Measurements from ENCODE around the gene RAD18.

Gene RAD18

GRCh38 chr3:8852511-8852910, 110.8 kb downstream of the RAD18 start:
- TF ChIP-seq PATZ1 (CRISPR knock-in tag; IDR thresholded peaks at IDR 0.05; ENCODE audit: borderline replicate concordance) (no peak), CSDC2 (CRISPR knock-in tag; IDR thresholded peaks at IDR 0.05) (no peak), RARB (CRISPR knock-in tag; IDR thresholded peaks at IDR 0.05) (no peak), ZNF565 (CRISPR knock-in tag; conservative IDR thresholded peaks at IDR 0.05; ENCODE audit: low read depth) (no peak), ISL1 (CRISPR knock-in tag; IDR thresholded peaks at IDR 0.05) (no peak), TOX (CRISPR knock-in tag; IDR thresholded peaks at IDR 0.05; ENCODE audit: borderline replicate concordance) (no peak), POU6F1 (CRISPR knock-in tag; IDR thresholded peaks at IDR 0.05; ENCODE audit: borderline replicate concordance, low read depth) (no peak), ESRRG (CRISPR knock-in tag; IDR thresholded peaks at IDR 0.05) (no peak), ARNTL (CRISPR knock-in tag; IDR thresholded peaks at IDR 0.05; ENCODE audit: borderline replicate concordance, low read depth) (no peak), OSR1 (CRISPR knock-in tag; IDR thresholded peaks at IDR 0.05) (no peak), ZNF70 (CRISPR knock-in tag; IDR thresholded peaks at IDR 0.05) (no peak), PPARA (CRISPR knock-in tag; IDR thresholded peaks at IDR 0.05; ENCODE audit: borderline replicate concordance) (no peak), BACH2 (CRISPR knock-in tag; IDR thresholded peaks at IDR 0.05; ENCODE audit: borderline replicate concordance) (no peak), ZFP3 (CRISPR knock-in tag; IDR thresholded peaks at IDR 0.05) (no peak), CREB5 (CRISPR knock-in tag; IDR thresholded peaks at IDR 0.05; ENCODE audit: low read depth) (no peak), ZC3H10 (CRISPR knock-in tag; IDR thresholded peaks at IDR 0.05) (no peak)
- ATAC-seq = no peak

GRCh38 chr3:8851703-8852102, 111.6 kb downstream of the RAD18 start:
- ATAC-seq = peak; percentile 71

GRCh38 chr3:8848696-8849131, 114.6 kb downstream of the RAD18 start:
- peak; percentile 88 for ATAC-seq
- TF ChIP-seq PATZ1 (CRISPR knock-in tag; IDR thresholded peaks at IDR 0.05; ENCODE audit: borderline replicate concordance) (no peak), PPARA (CRISPR knock-in tag; IDR thresholded peaks at IDR 0.05; ENCODE audit: borderline replicate concordance) (no peak), TSHZ2 (CRISPR knock-in tag; IDR thresholded peaks at IDR 0.05) (no peak), ZNF565 (CRISPR knock-in tag; conservative IDR thresholded peaks at IDR 0.05; ENCODE audit: low read depth) (no peak), ESRRG (CRISPR knock-in tag; IDR thresholded peaks at IDR 0.05) (no peak), ZNF70 (CRISPR knock-in tag; IDR thresholded peaks at IDR 0.05) (no peak), SNAI2 (CRISPR knock-in tag; IDR thresholded peaks at IDR 0.05) (no peak), ARNTL (CRISPR knock-in tag; IDR thresholded peaks at IDR 0.05; ENCODE audit: borderline replicate concordance, low read depth) (no peak), TCF4 (CRISPR knock-in tag; IDR thresholded peaks at IDR 0.05; ENCODE audit: borderline replicate concordance) (no peak), RARB (CRISPR knock-in tag; IDR thresholded peaks at IDR 0.05) (no peak), BACH2 (CRISPR knock-in tag; IDR thresholded peaks at IDR 0.05; ENCODE audit: borderline replicate concordance) (no peak)

More at GRCh38 chr3:8851703-8852102, 111.6 kb downstream of the RAD18 start:
- TF ChIP-seq CSDC2 (CRISPR knock-in tag; IDR thresholded peaks at IDR 0.05) = no peak

All from SK-N-SH treated with all-trans-retinoic acid at 6 μM for 48 hours (cell line).